ENCODE results near the gene ERV3-1. TPM values are rescaled to one million over a fixed set of nuclear protein-coding genes. Genes with fewer than 3 reads are reported as not detected.
"Not testable (repeated sequence)": the region's sequence is repeated elsewhere in the genome, so short reads cannot be mapped to it uniquely, and the experiment has no call there.

ERV3-1 gene
- polyA plus RNA-seq (ENCODE audit: insufficient read length in 4 of 4) = 10 to 100 TPM; 24.0 to 32.2 (median 27.7) TPM

DNA sequence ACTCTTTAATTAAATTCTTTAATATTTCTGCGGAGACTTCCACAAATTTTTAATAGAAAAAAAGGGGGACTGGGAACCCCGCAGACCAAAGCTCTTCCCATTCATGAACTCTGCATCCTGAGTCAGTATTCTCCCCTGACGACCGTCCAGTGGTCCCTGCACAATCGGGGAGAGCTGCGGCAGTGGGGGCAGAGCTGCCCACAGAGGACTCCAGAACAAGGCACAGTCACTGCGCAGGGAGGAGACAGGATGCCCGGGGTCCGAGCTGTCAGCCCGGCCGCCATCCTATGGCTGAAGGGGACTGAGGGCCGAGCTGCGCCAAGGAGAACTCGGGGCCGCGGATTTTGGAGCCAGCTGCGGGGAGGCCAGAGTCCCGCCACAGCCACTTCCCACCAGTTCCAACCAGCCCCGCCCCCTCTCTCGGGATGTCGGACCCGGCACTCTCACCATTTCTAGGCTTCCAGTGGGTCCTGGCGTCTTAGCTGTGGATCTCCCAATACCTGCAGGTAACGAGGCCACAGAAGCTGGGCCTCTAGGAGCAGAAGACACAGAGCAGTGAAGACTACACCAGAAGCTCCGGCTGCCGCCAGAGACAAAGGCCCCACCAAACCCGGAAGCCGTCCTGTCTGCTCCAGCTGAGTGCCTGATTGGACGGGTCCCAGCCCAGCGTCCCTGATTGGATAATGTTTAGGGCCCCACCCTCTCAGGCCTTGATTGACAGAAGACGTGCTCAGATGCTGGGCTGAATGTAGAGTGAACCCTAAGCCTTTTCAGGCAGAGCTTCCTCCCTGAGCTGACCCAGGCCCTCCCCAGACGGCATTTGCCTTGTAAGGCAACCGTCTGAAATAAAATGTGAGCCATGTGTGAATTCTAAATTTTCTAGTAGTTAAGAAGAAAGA lies at the start of gene ERV3-1:
Gene ERV3-1, minus strand, starts transcription at position 594 of the 899 bp plus-strand sequence. CDS start 13,661 bp downstream, outside the sequence.
- DNase-seq (ENCODE audit: low read depth in 4 of 4, low spot score in 3 of 4) = peak; percentile 81 to 90 (median 85)

DNA sequence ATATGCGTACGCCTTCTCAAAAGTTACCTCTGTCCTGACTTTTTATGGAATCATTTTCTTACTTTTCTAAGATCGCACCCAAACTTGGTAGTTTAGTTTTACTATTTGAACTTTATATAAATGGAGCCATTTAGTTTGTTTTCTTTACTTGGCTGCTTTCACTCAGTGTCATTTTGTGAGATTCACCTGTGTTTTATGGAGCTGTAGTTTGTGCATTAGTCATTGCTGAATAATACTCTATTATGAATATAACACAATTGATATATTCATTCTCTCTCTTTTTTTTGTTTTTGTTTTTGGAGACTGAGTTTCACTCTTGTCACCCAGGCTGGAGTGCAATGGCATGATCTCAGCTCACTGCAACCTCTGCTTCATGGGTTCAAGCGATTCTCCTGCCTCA lies 49.3 kb upstream of the ERV3-1 start:
- not testable (repeated sequence) for DNase-seq (ENCODE audit: low read depth in 4 of 4, low spot score in 3 of 4)

DNA sequence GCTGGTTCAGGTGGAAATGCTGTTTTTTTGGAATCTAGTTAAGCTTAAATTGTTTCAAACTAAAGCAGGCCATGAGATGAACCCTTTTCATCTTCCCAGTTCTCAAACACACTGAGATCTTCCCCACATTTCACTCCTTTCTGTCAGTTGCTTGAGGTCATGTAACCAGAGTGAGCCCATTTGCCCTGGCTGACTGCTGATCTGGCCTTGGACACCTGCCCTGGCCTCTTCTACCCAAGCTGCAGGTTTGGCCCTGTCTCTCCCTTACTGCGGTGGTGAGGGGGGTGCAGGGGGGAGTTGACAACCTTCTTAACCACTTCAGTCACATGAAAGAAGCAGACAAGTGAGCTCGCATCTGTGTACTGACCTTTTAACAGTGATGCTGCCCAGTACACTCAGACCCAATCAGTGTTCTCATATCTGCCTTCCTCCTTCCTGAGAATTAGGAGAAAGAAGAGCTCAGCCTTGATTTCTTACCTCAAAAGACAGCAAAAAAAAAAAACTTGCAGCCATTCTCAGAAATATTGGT lies 48.0 kb upstream of the ERV3-1 start:
- DNase-seq (ENCODE audit: low read depth in 4 of 4, low spot score in 3 of 4) = not testable (repeated sequence)

- not testable (repeated sequence) for DNase-seq (ENCODE audit: low read depth in 4 of 4, low spot score in 3 of 4)
These were observed 45.2 kb upstream of the ERV3-1 start for GRCh38 chr7:65051654-65052053.

- not testable (repeated sequence) for DNase-seq (ENCODE audit: low read depth in 4 of 4, low spot score in 3 of 4)
These were observed 44.7 kb upstream of the ERV3-1 start for GRCh38 chr7:65051139-65051538.

DNA sequence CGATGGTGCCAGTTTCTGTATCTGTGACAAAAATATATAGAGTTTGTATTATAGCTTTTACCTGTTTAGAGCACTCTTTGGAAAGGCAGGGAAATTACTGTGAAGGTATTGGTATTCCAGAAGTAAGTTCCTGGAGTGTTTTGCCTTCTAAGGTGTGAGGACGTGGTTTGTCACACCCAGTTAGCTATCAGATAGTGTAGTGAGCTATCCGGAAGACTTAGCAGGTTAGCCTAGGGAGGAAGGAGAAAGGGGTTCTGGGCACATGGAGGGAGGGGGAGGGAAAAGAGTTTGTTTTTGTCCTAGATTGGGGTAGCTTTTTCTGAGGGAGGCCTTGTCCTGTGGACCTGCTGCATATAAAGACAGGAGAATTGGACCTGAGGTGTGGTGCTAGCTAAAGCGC lies 39.8 kb upstream of the ERV3-1 start:
- not testable (repeated sequence) for DNase-seq (ENCODE audit: low read depth in 4 of 4, low spot score in 3 of 4)

- not testable (repeated sequence) for DNase-seq (ENCODE audit: low read depth in 4 of 4, low spot score in 3 of 4)
These were observed 39.1 kb upstream of the ERV3-1 start for GRCh38 chr7:65045589-65045988.

- peak in 3 of 4 donors; percentile 12 to 29 (median 15) for DNase-seq (ENCODE audit: low read depth in 4 of 4, low spot score in 3 of 4)
These were observed 32.3 kb upstream of the ERV3-1 start for GRCh38 chr7:65038767-65039166.

GRCh38 chr7:65037740-65038688 lies 31.5 kb upstream of the ERV3-1 start:
- peak; percentile 73 to 84 (median 83) for DNase-seq (ENCODE audit: low read depth in 4 of 4, low spot score in 3 of 4)

- DNase-seq (ENCODE audit: low read depth in 4 of 4, low spot score in 3 of 4) = not testable (repeated sequence)
These were observed 30.0 kb upstream of the ERV3-1 start for GRCh38 chr7:65036526-65036925.

DNA sequence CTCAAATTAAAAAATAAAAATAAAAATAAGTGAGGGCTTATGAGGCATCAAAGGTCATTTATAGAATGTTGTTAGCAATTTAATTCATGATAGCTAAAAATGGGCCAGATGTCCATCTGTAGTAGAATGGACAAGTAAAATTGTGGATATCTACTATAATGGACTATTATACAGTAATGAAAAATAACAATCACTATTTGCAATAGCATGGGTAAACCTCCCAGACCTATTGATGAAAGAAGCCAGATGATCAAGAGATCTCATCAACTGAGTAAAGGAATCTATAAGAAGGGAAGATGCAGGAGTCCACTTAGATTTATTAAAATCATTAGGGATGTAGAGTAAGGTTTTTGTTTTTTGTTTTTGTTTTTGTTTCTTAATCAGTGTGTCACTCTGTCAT lies 29.0 kb upstream of the ERV3-1 start:
- not testable (repeated sequence) for DNase-seq (ENCODE audit: low read depth in 4 of 4, low spot score in 3 of 4)

- DNase-seq (ENCODE audit: low read depth in 4 of 4, low spot score in 3 of 4) = not testable (repeated sequence)
These were observed 27.8 kb upstream of the ERV3-1 start for GRCh38 chr7:65034120-65034782.

DNA sequence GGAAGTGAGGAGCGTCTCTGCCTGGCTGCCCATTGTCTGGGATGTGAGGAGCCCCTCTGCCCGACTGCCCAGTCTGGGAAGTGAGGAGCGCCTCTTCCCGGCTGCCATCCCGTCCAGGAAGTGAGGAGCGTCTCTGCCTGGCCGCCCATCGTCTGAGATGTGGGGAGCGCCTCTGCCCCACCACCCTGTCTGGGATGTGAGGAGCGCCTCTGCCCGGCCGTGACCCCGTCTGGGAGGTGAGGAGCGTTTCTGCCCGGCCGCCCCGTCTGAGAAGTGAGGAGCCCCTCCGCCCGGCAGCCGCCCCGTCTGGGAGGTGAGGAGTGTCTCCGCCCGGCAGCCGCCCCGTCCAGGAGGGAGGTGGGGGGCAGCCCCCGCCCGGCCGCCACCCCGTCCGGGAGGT lies 26.9 kb upstream of the ERV3-1 start:
- not testable (repeated sequence) for DNase-seq (ENCODE audit: low read depth in 4 of 4, low spot score in 3 of 4)

GRCh38 chr7:65025023-65025422 lies 18.5 kb upstream of the ERV3-1 start:
- not testable (repeated sequence) for DNase-seq (ENCODE audit: low read depth in 4 of 4, low spot score in 3 of 4)

- not testable (repeated sequence) for DNase-seq (ENCODE audit: low read depth in 4 of 4, low spot score in 3 of 4)
These were observed 14.5 kb upstream of the ERV3-1 start for GRCh38 chr7:65020978-65021377.

DNA sequence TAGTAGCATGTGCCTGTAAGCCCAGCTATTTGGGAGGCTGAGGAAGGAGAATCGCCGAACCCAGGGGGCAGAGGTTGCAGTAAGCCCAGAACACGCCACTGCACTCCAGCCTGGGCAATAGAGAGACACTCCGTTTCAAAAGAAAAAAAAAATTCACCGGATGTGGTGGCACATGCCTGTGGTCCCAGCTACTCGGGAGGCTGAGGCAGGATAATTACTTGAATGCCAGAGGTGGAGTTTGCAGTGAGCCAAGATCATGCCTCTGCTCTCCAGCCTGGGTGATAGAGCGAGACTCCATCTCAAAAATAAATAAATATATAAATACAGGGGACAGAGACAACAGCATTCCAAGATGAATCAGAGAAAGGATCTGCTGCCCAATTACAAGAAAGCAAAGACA lies 3.4 kb upstream of the ERV3-1 start:
- DNase-seq (ENCODE audit: low read depth in 4 of 4, low spot score in 3 of 4) = not testable (repeated sequence)

GRCh38 chr7:65009394-65009793 lies 2.9 kb upstream of the ERV3-1 start:
- not testable (repeated sequence) for DNase-seq (ENCODE audit: low read depth in 4 of 4, low spot score in 3 of 4)

GRCh38 chr7:65007036-65007435 lies 549 bp upstream of the ERV3-1 start:
- not testable (repeated sequence) for DNase-seq (ENCODE audit: low read depth in 4 of 4, low spot score in 3 of 4)

DNA sequence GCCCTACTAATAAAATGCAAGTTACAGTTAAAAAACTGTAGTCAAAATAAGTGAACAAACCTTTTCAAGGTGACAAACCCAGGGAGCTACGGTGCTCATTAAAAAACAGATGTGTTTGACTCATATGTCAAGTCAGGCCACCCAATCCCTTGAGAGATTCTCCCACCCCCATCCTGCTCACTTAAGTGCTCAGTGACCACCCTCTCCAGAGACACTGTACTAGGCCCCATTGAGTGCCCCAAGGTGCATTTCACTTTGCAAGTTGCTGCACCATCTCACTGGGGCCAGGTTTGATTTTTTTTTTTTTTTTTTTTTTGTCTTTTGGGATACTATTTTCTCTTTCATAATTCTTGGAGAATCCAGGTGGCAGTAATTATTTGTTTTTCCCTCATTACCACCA lies 1.9 kb downstream of the ERV3-1 start:
- DNase-seq (ENCODE audit: low read depth in 4 of 4, low spot score in 3 of 4) = no peak

- no peak for DNase-seq (ENCODE audit: low read depth in 4 of 4, low spot score in 3 of 4)
These were observed 3.4 kb downstream of the ERV3-1 start for GRCh38 chr7:65002972-65003585.

All from right renal pelvis (tissue), 4 donors.